IMR-90 (cell line): ENCODE data around the gene LAMA3. TPM values are rescaled to one million over a fixed set of nuclear protein-coding genes. Genes with fewer than 3 reads are reported as not detected.

Source experiments
- ATAC-seq: fragments of 200-7000 bp; cut with Tn5 transposase; 2 replicates; pipeline ENCODE4 v1.9.1; 2020; ENCODE audit warnings: low read depth, mild to moderate bottlenecking, moderate library complexity
- BruUV-seq: library from RNA; stranded (reverse); fragments of 400-500 nt; replicated peaks from 2 replicates; lab custom pipeline; 2021; lab: Mats Ljungman, UMichigan
- CTCF ChIA-PET: fragments of 300-600 bp; formaldehyde crosslinking; extraction: SDS; loops from one replicate; lab custom pipeline; 2021; ENCODE audit warnings: antibody characterized with exemption; lab: Yijun Ruan, JAX
- POLR2A ChIA-PET: fragments of 300-600 bp; sonication (Branson Sonifier 250); formaldehyde crosslinking; loops from one replicate; lab custom pipeline; 2022; ENCODE audit warnings: antibody characterized with exemption; ENCODE audit not compliant: unreplicated experiment; lab: Charles Lee
- DNase-seq: peaks from one replicate; pipeline ENCODE4 v3.0.0; 2013
- H2AFZ ChIP-seq: replicated peaks from 2 replicates; pipeline ENCODE3; 2013; ENCODE audit warnings: low read length, mild to moderate bottlenecking; ENCODE audit not compliant: poor library complexity
- H2AK5ac ChIP-seq: 2 replicates; pipeline ENCODE4 v1.6.1; 2013; ENCODE audit warnings: low read depth, low read length, inconsistent platforms
- H2AK9ac ChIP-seq: replicated peaks from 2 replicates; pipeline ENCODE3; 2013; ENCODE audit warnings: mild to moderate bottlenecking, low read depth, low read length, moderate library complexity; ENCODE audit not compliant: poor library complexity
- H2BK120ac ChIP-seq: 2 replicates; pipeline ENCODE4 v1.6.1; 2013; ENCODE audit warnings: low read depth, low read length, inconsistent platforms
- H2BK15ac ChIP-seq: 3 replicates; pipeline ENCODE4 v1.6.1; 2013; ENCODE audit warnings: low read depth, low read length, inconsistent platforms
- H2BK20ac ChIP-seq: 2 replicates; pipeline ENCODE4 v1.6.1; 2013; ENCODE audit warnings: low read depth, mild to moderate bottlenecking, inconsistent platforms, low read length, moderate library complexity
- H2BK5ac ChIP-seq: 2 replicates; pipeline ENCODE4 v1.6.1; 2013; ENCODE audit warnings: mild to moderate bottlenecking, low read depth, low read length, inconsistent platforms; ENCODE audit not compliant: poor library complexity, severe bottlenecking
- H3K14ac ChIP-seq: replicated peaks from 2 replicates; pipeline ENCODE4 v1.6.1; 2013; ENCODE audit warnings: low read depth, low read length, inconsistent platforms
- H3K18ac ChIP-seq: 2 replicates; pipeline ENCODE4 v1.6.1; 2013; ENCODE audit warnings: low read depth, low read length, control low read depth
- H3K23ac ChIP-seq: 2 replicates; pipeline ENCODE4 v1.6.1; 2013; ENCODE audit warnings: low read depth, low read length, inconsistent platforms
- H3K27ac ChIP-seq: 2 replicates; pipeline ENCODE4 v1.5.1; 2013; ENCODE audit warnings: mild to moderate bottlenecking, control low read depth, low read length; ENCODE audit not compliant: insufficient read depth
- H3K27me3 ChIP-seq: 2 replicates; pipeline ENCODE4 v1.6.1; 2013; ENCODE audit warnings: low read length; ENCODE audit not compliant: control insufficient read depth, insufficient read depth
- H3K36me3 ChIP-seq: 2 replicates; pipeline ENCODE4 v1.6.1; 2013; ENCODE audit warnings: low read length, mixed read lengths; ENCODE audit not compliant: control insufficient read depth, insufficient read depth
- H3K4ac ChIP-seq: 2 replicates; pipeline ENCODE4 v1.6.1; 2013; ENCODE audit warnings: low read depth, low read length, inconsistent platforms
- H3K4me1 ChIP-seq: 2 replicates; pipeline ENCODE4 v1.6.1; 2013; ENCODE audit warnings: low read length, mixed read lengths; ENCODE audit not compliant: control insufficient read depth, insufficient read depth
- H3K4me2 ChIP-seq: 2 replicates; pipeline ENCODE4 v1.6.1; 2013; ENCODE audit warnings: low read depth, mild to moderate bottlenecking, control low read depth, low read length, moderate library complexity
- H3K4me3 ChIP-seq: 2 replicates; pipeline ENCODE4 v1.5.1; 2013; ENCODE audit warnings: low read depth, mild to moderate bottlenecking, control low read depth, low read length, moderate library complexity; ENCODE audit not compliant: insufficient read depth
- H3K56ac ChIP-seq: 2 replicates; pipeline ENCODE4 v1.6.1; 2013; ENCODE audit warnings: low read length, inconsistent platforms; ENCODE audit not compliant: insufficient read depth; ENCODE audit errors: extremely low read depth
- H3K79me1 ChIP-seq, 2 experiments: 2 replicates each; pipeline ENCODE4 v1.6.1; 2013; ENCODE audit warnings: low read length in 2 of 2, inconsistent platforms in 1 of 2, low read depth in 1 of 2
- H3K9ac ChIP-seq: 2 replicates; pipeline ENCODE4 v1.6.1; 2013; ENCODE audit warnings: low read depth, low read length, control low read depth
- H3K9me1 ChIP-seq: 2 replicates; pipeline ENCODE4 v1.6.1; 2013; ENCODE audit warnings: low read length, inconsistent platforms; ENCODE audit not compliant: insufficient read depth
- H3K9me3 ChIP-seq: 2 replicates; pipeline ENCODE4 v1.6.1; 2013; ENCODE audit warnings: low read length; ENCODE audit not compliant: control insufficient read depth, insufficient read depth
- H4K20me1 ChIP-seq: 2 replicates; pipeline ENCODE4 v1.6.1; 2013; ENCODE audit warnings: low read length, inconsistent platforms; ENCODE audit not compliant: insufficient read depth
- H4K5ac ChIP-seq: 2 replicates; pipeline ENCODE4 v1.6.1; 2013; ENCODE audit warnings: mild to moderate bottlenecking, low read depth, low read length, control low read depth
- H4K8ac ChIP-seq, 2 experiments: 2 replicates each; pipeline ENCODE4 v1.6.1; 2013; ENCODE audit warnings: low read depth in 2 of 2, low read length in 2 of 2, control low read depth in 1 of 2, inconsistent platforms in 1 of 2
- H4K91ac ChIP-seq: 2 replicates; pipeline ENCODE4 v1.6.1; 2013; ENCODE audit warnings: low read depth, low read length, inconsistent platforms; ENCODE audit not compliant: insufficient read depth
- BHLHE40 ChIP-seq: fragments of 150-350 bp; IDR thresholded peaks from 2 replicates; pipeline ENCODE4 v1.6.1; 2016; ENCODE audit warnings: mild to moderate bottlenecking, low read depth, low read length
- CEBPB ChIP-seq: IDR thresholded peaks from 2 replicates; pipeline ENCODE4 v1.6.1; 2012; ENCODE audit warnings: low read depth, low read length, improper control_type of control experiment
- CHD1 ChIP-seq: IDR thresholded peaks from 2 replicates; pipeline ENCODE4 v1.6.1; 2012; ENCODE audit warnings: low read depth, low read length, improper control_type of control experiment
- CTCF ChIP-seq: conservative IDR thresholded peaks from 2 replicates; pipeline ENCODE4 v1.5.1; 2012; ENCODE audit warnings: mild to moderate bottlenecking, low read depth, low read length, improper control_type of control experiment
- MAFK ChIP-seq: IDR thresholded peaks from 2 replicates; pipeline ENCODE4 v1.6.1; 2012; ENCODE audit warnings: low read depth, low read length, improper control_type of control experiment
- MAZ ChIP-seq: IDR thresholded peaks from 2 replicates; pipeline ENCODE4 v1.6.1; 2012; ENCODE audit warnings: low read depth, mild to moderate bottlenecking, low read length, improper control_type of control experiment, moderate library complexity, borderline replicate concordance
- MXI1 ChIP-seq: IDR thresholded peaks from 2 replicates; pipeline ENCODE4 v1.6.1; 2012; ENCODE audit warnings: low read depth, mild to moderate bottlenecking, low read length, moderate library complexity, borderline replicate concordance
- NFE2L2 ChIP-seq: fragments of 150-350 bp; IDR thresholded peaks from 2 replicates; pipeline ENCODE4 v1.6.1; 2016; ENCODE audit warnings: low read depth, mild to moderate bottlenecking, low read length
- RCOR1 ChIP-seq: IDR thresholded peaks from 2 replicates; pipeline ENCODE4 v1.6.1; 2012; ENCODE audit warnings: mild to moderate bottlenecking, low read length, improper control_type of control experiment; ENCODE audit not compliant: insufficient replicate concordance
- WGBS, 2 experiments: methylation state at CpG; one replicate each; pipeline versions ENCODE4 v1.1.5 to v1.1.7; 2013; ENCODE audit warnings: missing lambda C conversion rate in 2 of 2; ENCODE audit not compliant: insufficient read length in 1 of 2; ENCODE audit errors: extremely low coverage in 2 of 2; 5-methylcytosine and 5-hydroxymethylcytosine counted together
- dilution Hi-C: fragments of 300-500 bp; cut with HindIII; formaldehyde crosslinking; loops from one replicate; pipeline ENCODE4 v1.14.3; 2018; ENCODE audit warnings: low sequenced_read_pairs; ENCODE audit not compliant: unreplicated experiment
- in situ Hi-C: fragments of 300-500 bp; cut with MboI; formaldehyde crosslinking; loops from 3 replicates; pipeline ENCODE4 v1.14.3; 2019; ENCODE audit warnings: low sequenced_read_pairs, inconsistent platforms, mixed read lengths
- intact Hi-C: fragments of 100-400 bp; cut with micrococcal nuclease; formaldehyde crosslinking; loops from 2 replicates; pipeline ENCODE4 v1.10.0; 2022
- polyA plus RNA-seq, 3 experiments: library from polyadenylated mRNA; depleted of rRNA; stranded (reverse); fragments of >200 nt; gene quantifications; 2 replicates each; pipeline ENCODE4 v1.2.3, GENCODE V29; 2012; ENCODE audit warnings: low replicate concordance in 1 of 3
- total RNA-seq: library from RNA; depleted of rRNA; stranded (reverse); fragments of >200 nt; gene quantifications from 2 replicates; pipeline ENCODE4 v1.2.3, GENCODE V29; 2012
- TF ChIP-seq, protein P1 (sequence below): fragments of 150-350 bp; IDR thresholded peaks from 2 replicates; pipeline ENCODE4 v1.6.1; 2016; ENCODE audit warnings: low read depth, mild to moderate bottlenecking, low read length, moderate library complexity, borderline replicate concordance
- TF ChIP-seq, protein P2 (sequence below): fragments of 150-350 bp; IDR thresholded peaks from 2 replicates; pipeline ENCODE4 v1.6.1; 2017; ENCODE audit warnings: mild to moderate bottlenecking, antibody characterized with exemption, low read length, low read depth

LAMA3 gene
- total and polyA plus RNA-seq, 2 of the 4 experiments (the other 2 are of a cell fraction), result 0.18 to 0.19 TPM

GRCh38 chr18:23998820-23999219 lies 309.6 kb downstream of the LAMA3 start:
- no peak overlapping the region for H2AFZ ChIP-seq
- H4K8ac ChIP-seq, result no peak overlapping the region
- no peak overlapping the region for H3K23ac ChIP-seq
- POLR2A ChIA-PET, result no interaction called here
- H4K20me1 ChIP-seq, result no peaks in the 10 kb centered on the region
- intact Hi-C loops (no loop called here), in situ Hi-C loops (no loop called here), dilution Hi-C loops (no loop called here)
- no peaks in the 10 kb centered on the region for H3K9me3 ChIP-seq
- no peak overlapping the region for H4K5ac ChIP-seq
- no peak overlapping the region for H3K14ac ChIP-seq
- WGBS, 2 experiments, result no CpG with 5 or more reads among the region's 4 CpGs
- H4K91ac ChIP-seq, result no peak overlapping the region
- no peak overlapping the region for H3K18ac ChIP-seq
- no peaks in the 10 kb centered on the region for H3K27me3 ChIP-seq
- no peak overlapping the region for H2BK120ac ChIP-seq
- H2AK9ac ChIP-seq, result no peak overlapping the region
- no peak overlapping the region for H3K4me2 ChIP-seq
- H3K4me3 ChIP-seq, result no peak overlapping the region
- CTCF ChIA-PET, result interaction anchor here (0.6 kb wide), 1 partner anchor 28 kb away, joined by 3 read pairs; no protein-coding TSS in a partner anchor
- peaks cover under 1% of the 10 kb centered on the region; the same call in 1 of the 2 replicates for H3K4me1 ChIP-seq
- H2BK20ac ChIP-seq, result no peak overlapping the region
- H2BK5ac ChIP-seq, result no peak overlapping the region
- DNase-seq (no peak), ATAC-seq (no peak)
- no peaks in the 10 kb centered on the region for H3K79me1 ChIP-seq
- TF ChIP-seq, protein P1, sequence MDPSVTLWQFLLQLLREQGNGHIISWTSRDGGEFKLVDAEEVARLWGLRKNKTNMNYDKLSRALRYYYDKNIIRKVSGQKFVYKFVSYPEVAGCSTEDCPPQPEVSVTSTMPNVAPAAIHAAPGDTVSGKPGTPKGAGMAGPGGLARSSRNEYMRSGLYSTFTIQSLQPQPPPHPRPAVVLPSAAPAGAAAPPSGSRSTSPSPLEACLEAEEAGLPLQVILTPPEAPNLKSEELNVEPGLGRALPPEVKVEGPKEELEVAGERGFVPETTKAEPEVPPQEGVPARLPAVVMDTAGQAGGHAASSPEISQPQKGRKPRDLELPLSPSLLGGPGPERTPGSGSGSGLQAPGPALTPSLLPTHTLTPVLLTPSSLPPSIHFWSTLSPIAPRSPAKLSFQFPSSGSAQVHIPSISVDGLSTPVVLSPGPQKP, result no peak
- TF ChIP-seq CHD1 (no peak), MAFK (no peak), MXI1 (no peak), RCOR1 (no peak), BHLHE40 (no peak), NFE2L2 (no peak), CTCF (no peak), CEBPB (no peak), MAZ (no peak)
- TF ChIP-seq, protein P2, sequence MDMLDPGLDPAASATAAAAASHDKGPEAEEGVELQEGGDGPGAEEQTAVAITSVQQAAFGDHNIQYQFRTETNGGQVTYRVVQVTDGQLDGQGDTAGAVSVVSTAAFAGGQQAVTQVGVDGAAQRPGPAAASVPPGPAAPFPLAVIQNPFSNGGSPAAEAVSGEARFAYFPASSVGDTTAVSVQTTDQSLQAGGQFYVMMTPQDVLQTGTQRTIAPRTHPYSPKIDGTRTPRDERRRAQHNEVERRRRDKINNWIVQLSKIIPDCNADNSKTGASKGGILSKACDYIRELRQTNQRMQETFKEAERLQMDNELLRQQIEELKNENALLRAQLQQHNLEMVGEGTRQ, result no peak
- H3K36me3 ChIP-seq, result no peaks in the 10 kb centered on the region
- no peaks in the 10 kb centered on the region for H3K9me1 ChIP-seq
- H3K4ac ChIP-seq, result no peak overlapping the region
- H3K27ac ChIP-seq, result no peak overlapping the region
- no peak overlapping the region for H3K56ac ChIP-seq
- no peak overlapping the region for H2AK5ac ChIP-seq
- BruUV-seq, result no TSS peak
- no peak overlapping the region for H2BK15ac ChIP-seq
- H3K9ac ChIP-seq, result no peak overlapping the region
